GM12878 (cell line): ENCODE results near the gene MTSS2.

Experiments
- CTCF ChIP-seq, 3 experiments: IDR thresholded peaks in 2 of 3; conservative IDR thresholded peaks in 1 of 3; 2 replicates each; pipeline ENCODE4 v1.5.1; 2011; ENCODE audit warnings: low read depth in 3 of 3, low read length in 3 of 3, mild to moderate bottlenecking in 3 of 3, control low read depth in 2 of 3, moderate library complexity in 2 of 3, inconsistent platforms in 1 of 3, mixed read lengths in 1 of 3; ENCODE audit not compliant: control insufficient read depth in 2 of 3, insufficient read depth in 1 of 3; ENCODE audit errors: extremely low read depth in 1 of 3
- EED ChIP-seq: sonication (generic); IDR thresholded peaks from 2 replicates; pipeline ENCODE4 v1.6.1; 2016; ENCODE audit warnings: antibody characterized with exemption, low read depth
- HCFC1 ChIP-seq: fragments of 150-350 bp; IDR thresholded peaks from 2 replicates; pipeline ENCODE4 v1.6.1; 2014; ENCODE audit warnings: low read length
- HDGF ChIP-seq: fragments of 450-650 bp; IDR thresholded peaks from 2 replicates; pipeline ENCODE4 v1.6.1; 2016; ENCODE audit warnings: antibody characterized with exemption
- NRF1 ChIP-seq: conservative IDR thresholded peaks from 2 replicates; pipeline ENCODE4 v1.6.1; 2011; ENCODE audit warnings: mild to moderate bottlenecking, low read depth, low read length, improper control_type of control experiment
- POLR2A ChIP-seq: IDR thresholded peaks from 2 replicates; pipeline ENCODE4 v1.6.1; 2011; ENCODE audit warnings: low read depth, mild to moderate bottlenecking, low read length
- SMAD5 ChIP-seq: IDR thresholded peaks from 2 replicates; pipeline ENCODE4 v1.6.1; 2016; ENCODE audit warnings: antibody characterized with exemption, low read depth
- SMC3 ChIP-seq: IDR thresholded peaks from 2 replicates; pipeline ENCODE4 v1.6.1; 2011; ENCODE audit warnings: low read length, improper control_type of control experiment, borderline replicate concordance
- SUZ12 ChIP-seq: fragments of 200-600 bp; sonication (generic); IDR thresholded peaks from one replicate; pipeline ENCODE4 v1.6.1; 2018; ENCODE audit warnings: antibody characterized with exemption, mild to moderate bottlenecking; ENCODE audit not compliant: unreplicated experiment
- YBX1 ChIP-seq: fragments of 450-650 bp; IDR thresholded peaks from 2 replicates; pipeline ENCODE4 v1.6.1; 2016; ENCODE audit warnings: antibody characterized with exemption
- YY1 ChIP-seq: IDR thresholded peaks from 2 replicates; pipeline ENCODE4 v1.6.1; 2011; ENCODE audit warnings: low read depth, mild to moderate bottlenecking, low read length
- TF ChIP-seq, protein P1 (sequence below): IDR thresholded peaks from 2 replicates; pipeline ENCODE4 v1.6.1; 2012; ENCODE audit warnings: low read depth, low read length, improper control_type of control experiment
- TF ChIP-seq, protein P2 (sequence below): IDR thresholded peaks from 2 replicates; pipeline ENCODE4 v1.6.1; 2012; ENCODE audit warnings: improper control_type of control experiment, low read depth, low read length; ENCODE audit not compliant: insufficient replicate concordance

- TF ChIP-seq YBX1 = no peak
- TF ChIP-seq CTCF (IDR thresholded peaks at IDR 0.05 in 2 of 3, conservative IDR thresholded peaks at IDR 0.05 in 1 of 3; ENCODE audit: control insufficient read depth in 2 of 3, extremely low read depth in 1 of 3, insufficient read depth in 1 of 3, low read depth in 3 of 3, low read length in 3 of 3) = no peak
- TF ChIP-seq EED = no peak
- TF ChIP-seq NRF1 = no peak
- no peak for TF ChIP-seq HCFC1
- TF ChIP-seq, protein P1, sequence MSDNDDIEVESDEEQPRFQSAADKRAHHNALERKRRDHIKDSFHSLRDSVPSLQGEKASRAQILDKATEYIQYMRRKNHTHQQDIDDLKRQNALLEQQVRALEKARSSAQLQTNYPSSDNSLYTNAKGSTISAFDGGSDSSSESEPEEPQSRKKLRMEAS = no peak
- TF ChIP-seq, protein P2, sequence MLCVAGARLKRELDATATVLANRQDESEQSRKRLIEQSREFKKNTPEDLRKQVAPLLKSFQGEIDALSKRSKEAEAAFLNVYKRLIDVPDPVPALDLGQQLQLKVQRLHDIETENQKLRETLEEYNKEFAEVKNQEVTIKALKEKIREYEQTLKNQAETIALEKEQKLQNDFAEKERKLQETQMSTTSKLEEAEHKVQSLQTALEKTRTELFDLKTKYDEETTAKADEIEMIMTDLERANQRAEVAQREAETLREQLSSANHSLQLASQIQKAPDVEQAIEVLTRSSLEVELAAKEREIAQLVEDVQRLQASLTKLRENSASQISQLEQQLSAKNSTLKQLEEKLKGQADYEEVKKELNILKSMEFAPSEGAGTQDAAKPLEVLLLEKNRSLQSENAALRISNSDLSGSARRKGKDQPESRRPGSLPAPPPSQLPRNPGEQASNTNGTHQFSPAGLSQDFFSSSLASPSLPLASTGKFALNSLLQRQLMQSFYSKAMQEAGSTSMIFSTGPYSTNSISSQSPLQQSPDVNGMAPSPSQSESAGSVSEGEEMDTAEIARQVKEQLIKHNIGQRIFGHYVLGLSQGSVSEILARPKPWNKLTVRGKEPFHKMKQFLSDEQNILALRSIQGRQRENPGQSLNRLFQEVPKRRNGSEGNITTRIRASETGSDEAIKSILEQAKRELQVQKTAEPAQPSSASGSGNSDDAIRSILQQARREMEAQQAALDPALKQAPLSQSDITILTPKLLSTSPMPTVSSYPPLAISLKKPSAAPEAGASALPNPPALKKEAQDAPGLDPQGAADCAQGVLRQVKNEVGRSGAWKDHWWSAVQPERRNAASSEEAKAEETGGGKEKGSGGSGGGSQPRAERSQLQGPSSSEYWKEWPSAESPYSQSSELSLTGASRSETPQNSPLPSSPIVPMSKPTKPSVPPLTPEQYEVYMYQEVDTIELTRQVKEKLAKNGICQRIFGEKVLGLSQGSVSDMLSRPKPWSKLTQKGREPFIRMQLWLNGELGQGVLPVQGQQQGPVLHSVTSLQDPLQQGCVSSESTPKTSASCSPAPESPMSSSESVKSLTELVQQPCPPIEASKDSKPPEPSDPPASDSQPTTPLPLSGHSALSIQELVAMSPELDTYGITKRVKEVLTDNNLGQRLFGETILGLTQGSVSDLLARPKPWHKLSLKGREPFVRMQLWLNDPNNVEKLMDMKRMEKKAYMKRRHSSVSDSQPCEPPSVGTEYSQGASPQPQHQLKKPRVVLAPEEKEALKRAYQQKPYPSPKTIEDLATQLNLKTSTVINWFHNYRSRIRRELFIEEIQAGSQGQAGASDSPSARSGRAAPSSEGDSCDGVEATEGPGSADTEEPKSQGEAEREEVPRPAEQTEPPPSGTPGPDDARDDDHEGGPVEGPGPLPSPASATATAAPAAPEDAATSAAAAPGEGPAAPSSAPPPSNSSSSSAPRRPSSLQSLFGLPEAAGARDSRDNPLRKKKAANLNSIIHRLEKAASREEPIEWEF = no peak
- no peak for TF ChIP-seq HDGF
- no peak for TF ChIP-seq YY1
- TF ChIP-seq SMC3 = no peak
- no peak for TF ChIP-seq POLR2A
- TF ChIP-seq SUZ12 = no peak
- no peak for TF ChIP-seq SMAD5
Measured at GRCh38 chr16:70681382-70682238, 4.2 kb downstream of the MTSS2 start.
